Gastroesophageal sphincter (tissue), 4 donors: Measurements from ENCODE around the gene SYNCRIP. TPM values are rescaled to one million over a fixed set of nuclear protein-coding genes. Genes with fewer than 3 reads are reported as not detected.

Experiments used
- ATAC-seq: fragments of 150-250 bp; one replicate; pipeline ENCODE4 v1.9.1; 2016; ENCODE audit warnings: mild to moderate bottlenecking, moderate library complexity
- H3K27ac ChIP-seq, 4 donors: fragments of 200-600 bp; sonication (generic) in 3 of 4; 1 replicate in 3 of 4; 2 replicates in 1 of 4; pipeline ENCODE4 v1.5.1; 2016 to 2019
- H3K27me3 ChIP-seq: fragments of 200-600 bp; sonication (generic); one replicate; pipeline ENCODE4 v1.5.1; 2019
- H3K36me3 ChIP-seq, 2 donors: fragments of 200-600 bp; sonication (generic); one replicate each; pipeline ENCODE4 v1.5.1; 2019; ENCODE audit warnings: control low read depth in 1 of 2
- H3K4me1 ChIP-seq, 3 donors: fragments of 200-600 bp; sonication (generic); 1 replicate in 2 of 3; 2 replicates in 1 of 3; pipeline ENCODE4 v1.5.1; 2016 to 2019; ENCODE audit warnings: control low read depth in 2 of 3
- H3K4me3 ChIP-seq, 2 donors: fragments of 200-600 bp; sonication (generic); one replicate each; pipeline ENCODE4 v1.5.1; 2019; ENCODE audit warnings: mild to moderate bottlenecking in 1 of 2, moderate library complexity in 1 of 2
- H3K9me3 ChIP-seq, 3 donors: fragments of 200-600 bp; sonication (generic); one replicate each; pipeline ENCODE4 v1.5.1; 2017 to 2019; ENCODE audit warnings: control low read depth in 2 of 3
- CTCF ChIP-seq, 4 experiments: fragments of 200-600 bp in 2 of 4; fragments of 450-650 bp in 2 of 4; sonication (generic) in 1 of 4; IDR thresholded peaks; one replicate each; pipeline ENCODE4 v1.5.1; 2017 to 2019; ENCODE audit warnings: antibody characterized with exemption in 4 of 4, mild to moderate bottlenecking in 2 of 4, moderate library complexity in 2 of 4
- EP300 ChIP-seq: sonication (generic); formaldehyde crosslinking; IDR thresholded peaks from one replicate; pipeline ENCODE4 v1.6.1; 2017; ENCODE audit warnings: antibody characterized with exemption, mild to moderate bottlenecking
- POLR2A ChIP-seq, 2 donors: fragments of 450-650 bp; IDR thresholded peaks; one replicate each; pipeline ENCODE4 v1.6.1; 2017; ENCODE audit warnings: antibody characterized with exemption in 2 of 2, mild to moderate bottlenecking in 2 of 2, moderate library complexity in 1 of 2
- POLR2AphosphoS5 ChIP-seq: sonication (generic); formaldehyde crosslinking; IDR thresholded peaks from one replicate; pipeline ENCODE4 v1.6.1; 2017; ENCODE audit warnings: antibody characterized with exemption
- WGBS, 2 donors: methylation state at CpG; one replicate each; pipeline ENCODE4 v1.1.5; 2018; ENCODE audit warnings: low coverage in 1 of 2; 5-methylcytosine and 5-hydroxymethylcytosine counted together
- total RNA-seq, 4 donors: library from RNA; depleted of rRNA; stranded (reverse); fragments of >200 nt; gene quantifications; one replicate each; pipeline ENCODE4 v1.1.0, GENCODE V29; 2016

SYNCRIP gene
- total RNA-seq, 4 donors from 2014 or later = 78.4 to 105 (median 97.9) TPM

GRCh38 chr6:85669735-85670194 is 27.1 kb upstream of the SYNCRIP start:
- H3K36me3 ChIP-seq = peaks cover 0 to 17% of the 10 kb centered on the region in 2 donors
- no peak for TF ChIP-seq EP300
- TF ChIP-seq POLR2A (IDR thresholded peaks at IDR 0.05) = no peak
- TF ChIP-seq POLR2AphosphoS5 = no peak
- no peak for TF ChIP-seq CTCF (IDR thresholded peaks at IDR 0.05)
- no peaks in the 10 kb centered on the region for H3K9me3 ChIP-seq
- no peaks in the 10 kb centered on the region for H3K27me3 ChIP-seq
- ATAC-seq = no peak
- no peak overlapping the region for H3K27ac ChIP-seq
- 0 to 55% methylated on average over 1 to 4 of the region's 4 CpGs for WGBS, 2 donors
- peaks cover 0 to 47% (median 0%) of the 10 kb centered on the region in 3 donors for H3K4me1 ChIP-seq
- no peak overlapping the region for H3K4me3 ChIP-seq

GRCh38 chr6:85662251-85662650 is 19.6 kb upstream of the SYNCRIP start:
- H3K4me1 ChIP-seq = no peaks in the 10 kb centered on the region
- H3K9me3 ChIP-seq = no peaks in the 10 kb centered on the region
- TF ChIP-seq POLR2A (IDR thresholded peaks at IDR 0.05) = no peak
- TF ChIP-seq EP300 = no peak
- no peak for TF ChIP-seq POLR2AphosphoS5
- no peak for TF ChIP-seq CTCF (IDR thresholded peaks at IDR 0.05)
- H3K27ac ChIP-seq = no peak overlapping the region
- ATAC-seq = no peak
- no peak overlapping the region for H3K4me3 ChIP-seq
- H3K36me3 ChIP-seq = peaks cover 0 to 50% of the 10 kb centered on the region in 2 donors
- H3K27me3 ChIP-seq = no peaks in the 10 kb centered on the region

GRCh38 chr6:85660181-85660611 is 17.5 kb upstream of the SYNCRIP start:
- ATAC-seq = no peak
- no peaks in the 10 kb centered on the region for H3K4me1 ChIP-seq

GRCh38 chr6:85650606-85651005 is 7.9 kb upstream of the SYNCRIP start:
- Histone ChIP-seq H3K36me3 (no peaks in the 10 kb centered on the region), H3K4me1 (peaks cover 0 to 3% (median 0%) of the 10 kb centered on the region in 3 donors)
- 86 to 100% methylated on average over 1 of the region's 1 CpG for WGBS, 2 donors

More at GRCh38 chr6:85660181-85660611, 17.5 kb upstream of the SYNCRIP start:
- H3K27me3 ChIP-seq = no peaks in the 10 kb centered on the region
- TF ChIP-seq POLR2AphosphoS5 (no peak), EP300 (no peak), CTCF (IDR thresholded peaks at IDR 0.05) (no peak), POLR2A (IDR thresholded peaks at IDR 0.05) (no peak)
- H3K27ac ChIP-seq = no peak overlapping the region
- peaks cover 0 to 39% of the 10 kb centered on the region in 2 donors for H3K36me3 ChIP-seq
- H3K4me3 ChIP-seq = no peak overlapping the region
- 79% methylated on average over 2 of the region's 6 CpGs; no CpG with 5 or more reads in 1 of the 2 donors for WGBS, 2 donors
- no peaks in the 10 kb centered on the region for H3K9me3 ChIP-seq

More at GRCh38 chr6:85650606-85651005, 7.9 kb upstream of the SYNCRIP start:
- no peak for ATAC-seq
- H3K9me3 ChIP-seq = no peaks in the 10 kb centered on the region
- TF ChIP-seq POLR2A (IDR thresholded peaks at IDR 0.05) = no peak
- no peak for TF ChIP-seq EP300
- no peak for TF ChIP-seq CTCF (IDR thresholded peaks at IDR 0.05)
- no peak for TF ChIP-seq POLR2AphosphoS5
- H3K4me3 ChIP-seq = no peak overlapping the region
- H3K27ac ChIP-seq = no peak overlapping the region
- no peaks in the 10 kb centered on the region for H3K27me3 ChIP-seq
